ENCODE measurements around the gene TIMMDC1. TPM values are rescaled to one million over a fixed set of nuclear protein-coding genes. Genes with fewer than 3 reads are reported as not detected.

TIMMDC1 gene
- total RNA-seq, 1 experiment from 2014 or later: 109 TPM

DNA sequence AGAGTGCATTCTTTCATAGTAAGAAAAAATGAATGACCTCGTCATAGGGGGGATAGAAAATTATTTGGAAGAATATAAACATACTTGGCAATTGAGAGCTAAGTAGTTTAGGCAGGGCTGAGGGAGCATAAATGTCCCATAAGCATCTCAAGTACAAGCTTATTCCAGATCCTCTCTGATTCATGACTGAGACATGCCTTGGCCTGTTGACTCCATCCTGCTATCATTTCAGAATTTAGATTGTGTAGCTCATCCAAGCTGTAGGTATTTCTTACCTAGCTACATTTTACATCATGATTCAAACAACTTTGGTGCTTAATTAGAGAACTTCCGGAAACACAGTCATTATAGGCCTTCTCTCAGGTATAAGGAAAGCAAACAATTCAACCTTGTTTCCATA is 17.3 kb upstream of the TIMMDC1 start:
- no peak overlapping the region for H3K27ac Mint-ChIP-seq
- H3K4me1 Mint-ChIP-seq: no peaks in the 10 kb centered on the region
- Histone ChIP-seq H4K20me1 (ENCODE audit: control insufficient read depth, insufficient read depth, insufficient read length) (no peaks in the 10 kb centered on the region), H2BK12ac (ENCODE audit: insufficient read length, low read depth, low read length) (no peak overlapping the region), H2BK5ac (ENCODE audit: insufficient read length, low read length) (no peak overlapping the region), H3T11ph (ENCODE audit: low read length) (no peak overlapping the region), H3K23me2 (ENCODE audit: insufficient read length, low read depth, low read length, poor library complexity, severe bottlenecking) (no peaks in the 10 kb centered on the region), H3K23ac (ENCODE audit: insufficient read length, low read depth, low read length) (no peak overlapping the region), H3K27ac (ENCODE audit: insufficient read length, low read depth, low read length) (no peak overlapping the region), H4K91ac (ENCODE audit: insufficient read length, low read depth, low read length) (no peak overlapping the region), H3K4ac (ENCODE audit: low read depth, low read length) (no peak overlapping the region), H3K4me1 (ENCODE audit: insufficient read depth, low read length) (no peaks in the 10 kb centered on the region), H3K79me1 (ENCODE audit: insufficient read depth, low read depth, low read length, poor library complexity, severe bottlenecking) (no peaks in the 10 kb centered on the region), H2AK5ac (ENCODE audit: insufficient read length, low read length) (no peak overlapping the region), H2BK15ac (ENCODE audit: low read depth, low read length) (no peak overlapping the region), H3K9me3 (ENCODE audit: control insufficient read depth, low read depth, low read length) (no peaks in the 10 kb centered on the region), H2BK20ac (ENCODE audit: low read depth, low read length, poor library complexity, severe bottlenecking) (no peak overlapping the region), H3K56ac (ENCODE audit: insufficient read length, low read depth, low read length) (no peak overlapping the region), H3K4me2 (ENCODE audit: insufficient read depth, insufficient read length, low read length) (no peak overlapping the region), H2BK120ac (ENCODE audit: low read depth, low read length, poor library complexity, severe bottlenecking) (no peak overlapping the region), H3K14ac (ENCODE audit: insufficient read depth, low read length) (no peak overlapping the region), H2AFZ (ENCODE audit: low read length) (no peak overlapping the region), H4K8ac (replicated peaks; ENCODE audit: insufficient read length, low read depth, low read length) (no peak overlapping the region), H3K9ac (ENCODE audit: extremely low read depth, insufficient read length, low read length) (no peak overlapping the region), H3K27me3 (ENCODE audit: insufficient read depth, low read length) (no peaks in the 10 kb centered on the region), H3K18ac (ENCODE audit: insufficient read length, low read depth, low read length) (no peak overlapping the region), H3K79me2 (ENCODE audit: insufficient read depth, low read length) (no peaks in the 10 kb centered on the region), H4K5ac (ENCODE audit: insufficient read length, low read depth, low read length) (no peak overlapping the region)
- no CpG with 5 or more reads among the region's 2 CpGs for WGBS (ENCODE audit: extremely low coverage, insufficient read length, low lambda C conversion rate)
- H3K27me3 Mint-ChIP-seq (ENCODE audit: low read depth): no peaks in the 10 kb centered on the region
- H3K9me3 Mint-ChIP-seq: no peaks in the 10 kb centered on the region
- TF ChIP-seq, protein P1, sequence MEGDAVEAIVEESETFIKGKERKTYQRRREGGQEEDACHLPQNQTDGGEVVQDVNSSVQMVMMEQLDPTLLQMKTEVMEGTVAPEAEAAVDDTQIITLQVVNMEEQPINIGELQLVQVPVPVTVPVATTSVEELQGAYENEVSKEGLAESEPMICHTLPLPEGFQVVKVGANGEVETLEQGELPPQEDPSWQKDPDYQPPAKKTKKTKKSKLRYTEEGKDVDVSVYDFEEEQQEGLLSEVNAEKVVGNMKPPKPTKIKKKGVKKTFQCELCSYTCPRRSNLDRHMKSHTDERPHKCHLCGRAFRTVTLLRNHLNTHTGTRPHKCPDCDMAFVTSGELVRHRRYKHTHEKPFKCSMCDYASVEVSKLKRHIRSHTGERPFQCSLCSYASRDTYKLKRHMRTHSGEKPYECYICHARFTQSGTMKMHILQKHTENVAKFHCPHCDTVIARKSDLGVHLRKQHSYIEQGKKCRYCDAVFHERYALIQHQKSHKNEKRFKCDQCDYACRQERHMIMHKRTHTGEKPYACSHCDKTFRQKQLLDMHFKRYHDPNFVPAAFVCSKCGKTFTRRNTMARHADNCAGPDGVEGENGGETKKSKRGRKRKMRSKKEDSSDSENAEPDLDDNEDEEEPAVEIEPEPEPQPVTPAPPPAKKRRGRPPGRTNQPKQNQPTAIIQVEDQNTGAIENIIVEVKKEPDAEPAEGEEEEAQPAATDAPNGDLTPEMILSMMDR (conservative IDR thresholded peaks at IDR 0.05): no peak
- no peak overlapping the region for H3K4me3 Mint-ChIP-seq
- peaks cover 4 to 37% (median 17%) of the 10 kb centered on the region in 3 experiments; a peak in 5 of 7 replicates for H3K36me3 Mint-ChIP-seq (ENCODE audit: insufficient read depth in 1 of 3, low read depth in 3 of 3)
- DNase-seq: no peak
